Measurements from ENCODE around the gene SEBOX. TPM values are rescaled to one million over a fixed set of nuclear protein-coding genes. Genes with fewer than 3 reads are reported as not detected.

SEBOX gene
- total and polyA plus RNA-seq, 2 experiments from 2014 or later, result not detected

- Histone ChIP-seq H3K9me2 (ENCODE audit: insufficient read depth) (no peaks in the 10 kb centered on the region), H3K27ac (ENCODE audit: low read depth) (no peak overlapping the region), H3K4me2 (no peak overlapping the region), H3K4me1 (ENCODE audit: insufficient read depth) (peaks cover 11% of the 10 kb centered on the region), H3K36me3 (ENCODE audit: insufficient read depth) (peaks cover 7% of the 10 kb centered on the region), H3F3A (replicated peaks; ENCODE audit: low read depth) (0 out of 2 replicates have a peak, but pooled peaks cover 11% of the 10 kb centered on the region), H3K4me3 (no peak overlapping the region), H4K20me1 (replicated peaks; ENCODE audit: insufficient read depth) (peaks cover 16% of the 10 kb centered on the region), H3K79me2 (replicated peaks; ENCODE audit: insufficient read depth) (peaks cover 19% of the 10 kb centered on the region), H2AFZ (no peak overlapping the region), H3K27me3 (ENCODE audit: insufficient read depth) (no peaks in the 10 kb centered on the region)
- TF ChIP-seq CTCF (conservative IDR thresholded peaks at IDR 0.05; ENCODE audit: low read depth in 2 of 2) (no peak), EZH2 (IDR thresholded peaks at IDR 0.05; ENCODE audit: low read depth, unreplicated experiment) (no peak), EZH2phosphoT487 (IDR thresholded peaks at IDR 0.05; ENCODE audit: unreplicated experiment) (no peak), JUNB (IDR thresholded peaks at IDR 0.05; ENCODE audit: unreplicated experiment) (no peak), ZNF331 (CRISPR knock-in tag; IDR thresholded peaks at IDR 0.05; ENCODE audit: low read depth) (no peak), NANOG (IDR thresholded peaks at IDR 0.05; ENCODE audit: borderline replicate concordance) (no peak)
- Mint-ChIP-seq H3K36me3 (ENCODE audit: low read depth) (peaks cover 16% of the 10 kb centered on the region), H3K9me3 (no peaks in the 10 kb centered on the region), H3K27me3 (ENCODE audit: insufficient read depth, low read depth, poor library complexity) (peaks cover 15% of the 10 kb centered on the region), H3K4me1 (peaks cover 24% of the 10 kb centered on the region), H3K27ac (no peak overlapping the region), H3K4me3 (no peak overlapping the region)
- ATAC-seq (no peak), DNase-seq (ENCODE audit: low spot score) (no peak)
Measured at GRCh38 chr17:28333083-28333746, 31.8 kb downstream of the SEBOX start.

GRCh38 chr17:28331891-28332420 is 33.0 kb downstream of the SEBOX start:
- Histone ChIP-seq H3K27me3 (ENCODE audit: insufficient read depth) (no peaks in the 10 kb centered on the region), H3K9me2 (ENCODE audit: insufficient read depth) (no peaks in the 10 kb centered on the region), H3K4me3 (no peak overlapping the region), H3K36me3 (ENCODE audit: insufficient read depth) (peaks cover 18% of the 10 kb centered on the region), H3K4me2 (no peak overlapping the region), H3F3A (replicated peaks; ENCODE audit: low read depth) (peaks cover 11% of the 10 kb centered on the region; the same call in 1 of the 2 replicates), H2AFZ (no peak overlapping the region), H3K79me2 (replicated peaks; ENCODE audit: insufficient read depth) (peaks cover 6% of the 10 kb centered on the region), H3K27ac (ENCODE audit: low read depth) (no peak overlapping the region), H4K20me1 (replicated peaks; ENCODE audit: insufficient read depth) (peaks cover 22% of the 10 kb centered on the region), H3K4me1 (ENCODE audit: insufficient read depth) (peaks cover 11% of the 10 kb centered on the region)
- H3K27me3 Mint-ChIP-seq (ENCODE audit: insufficient read depth, low read depth, poor library complexity), result peaks cover 15% of the 10 kb centered on the region
- peaks cover 18% of the 10 kb centered on the region for H3K4me1 Mint-ChIP-seq
- H3K9me3 Mint-ChIP-seq, result no peaks in the 10 kb centered on the region
- peaks cover 28% of the 10 kb centered on the region for H3K36me3 Mint-ChIP-seq (ENCODE audit: low read depth)
- ATAC-seq (no peak), DNase-seq (ENCODE audit: low spot score) (no peak)
- no peak overlapping the region for H3K27ac Mint-ChIP-seq
- no peak overlapping the region for H3K4me3 Mint-ChIP-seq
- TF ChIP-seq CREB1 (CRISPR knock-in tag; IDR thresholded peaks at IDR 0.05; ENCODE audit: low read depth), result no peak
- no peak for TF ChIP-seq ETS1 (IDR thresholded peaks at IDR 0.05)
- no peak for TF ChIP-seq REST (IDR thresholded peaks at IDR 0.05; ENCODE audit: unreplicated experiment)
- no peak for TF ChIP-seq EZH2 (IDR thresholded peaks at IDR 0.05; ENCODE audit: low read depth, unreplicated experiment)
- no peak for TF ChIP-seq NANOG (IDR thresholded peaks at IDR 0.05; ENCODE audit: borderline replicate concordance)
- TF ChIP-seq ZNF331 (CRISPR knock-in tag; IDR thresholded peaks at IDR 0.05; ENCODE audit: low read depth), result no peak
